Measurements from ENCODE around the gene JMJD8. TPM values are rescaled to one million over a fixed set of nuclear protein-coding genes. Genes with fewer than 3 reads are reported as not detected.

JMJD8 gene
- total and polyA plus RNA-seq, 9 of the 15 experiments (the other 6 are each of a cell fraction or from before 2014, with no cell fraction given) = 1.2 to 50.6 (median 29.3) TPM

GRCh38 chr16:641326-642188, 42.6 kb downstream of the JMJD8 start, which contains the start of gene MCRIP2 (continued):
- no peak for TF ChIP-seq ZNF609 (CRISPR knock-in tag; IDR thresholded peaks at IDR 0.05; ENCODE audit: borderline replicate concordance)
- TF ChIP-seq, protein P1, sequence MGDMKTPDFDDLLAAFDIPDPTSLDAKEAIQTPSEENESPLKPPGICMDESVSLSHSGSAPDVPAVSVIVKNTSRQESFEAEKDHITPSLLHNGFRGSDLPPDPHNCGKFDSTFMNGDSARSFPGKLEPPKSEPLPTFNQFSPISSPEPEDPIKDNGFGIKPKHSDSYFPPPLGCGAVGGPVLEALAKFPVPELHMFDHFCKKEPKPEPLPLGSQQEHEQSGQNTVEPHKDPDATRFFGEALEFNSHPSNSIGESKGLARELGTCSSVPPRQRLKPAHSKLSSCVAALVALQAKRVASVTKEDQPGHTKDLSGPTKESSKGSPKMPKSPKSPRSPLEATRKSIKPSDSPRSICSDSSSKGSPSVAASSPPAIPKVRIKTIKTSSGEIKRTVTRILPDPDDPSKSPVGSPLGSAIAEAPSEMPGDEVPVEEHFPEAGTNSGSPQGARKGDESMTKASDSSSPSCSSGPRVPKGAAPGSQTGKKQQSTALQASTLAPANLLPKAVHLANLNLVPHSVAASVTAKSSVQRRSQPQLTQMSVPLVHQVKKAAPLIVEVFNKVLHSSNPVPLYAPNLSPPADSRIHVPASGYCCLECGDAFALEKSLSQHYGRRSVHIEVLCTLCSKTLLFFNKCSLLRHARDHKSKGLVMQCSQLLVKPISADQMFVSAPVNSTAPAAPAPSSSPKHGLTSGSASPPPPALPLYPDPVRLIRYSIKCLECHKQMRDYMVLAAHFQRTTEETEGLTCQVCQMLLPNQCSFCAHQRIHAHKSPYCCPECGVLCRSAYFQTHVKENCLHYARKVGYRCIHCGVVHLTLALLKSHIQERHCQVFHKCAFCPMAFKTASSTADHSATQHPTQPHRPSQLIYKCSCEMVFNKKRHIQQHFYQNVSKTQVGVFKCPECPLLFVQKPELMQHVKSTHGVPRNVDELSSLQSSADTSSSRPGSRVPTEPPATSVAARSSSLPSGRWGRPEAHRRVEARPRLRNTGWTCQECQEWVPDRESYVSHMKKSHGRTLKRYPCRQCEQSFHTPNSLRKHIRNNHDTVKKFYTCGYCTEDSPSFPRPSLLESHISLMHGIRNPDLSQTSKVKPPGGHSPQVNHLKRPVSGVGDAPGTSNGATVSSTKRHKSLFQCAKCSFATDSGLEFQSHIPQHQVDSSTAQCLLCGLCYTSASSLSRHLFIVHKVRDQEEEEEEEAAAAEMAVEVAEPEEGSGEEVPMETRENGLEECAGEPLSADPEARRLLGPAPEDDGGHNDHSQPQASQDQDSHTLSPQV (IDR thresholded peaks at IDR 0.05) = peak; percentile 2; the same call in 1 of the 2 replicates
- peak; percentile 83 for TF ChIP-seq MXI1 (IDR thresholded peaks at IDR 0.05; ENCODE audit: low read depth, low read length)
- peak in 1 of 2 experiments; percentile 56; a peak in 2 of 4 replicates for TF ChIP-seq NONO (IDR thresholded peaks at IDR 0.05; ENCODE audit: low read depth in 2 of 2, low read length in 1 of 2)
- TF ChIP-seq PHF8 (IDR thresholded peaks at IDR 0.05; ENCODE audit: borderline replicate concordance, low read length) = peak; percentile 92; the same call in 1 of the 2 replicates
- TF ChIP-seq VEZF1 (CRISPR knock-in tag; IDR thresholded peaks at IDR 0.05) = peak; percentile 86
- no peak for TF ChIP-seq CBFA2T3 (IDR thresholded peaks at IDR 0.05)
- peak; percentile 64 for TF ChIP-seq HMGN3 (IDR thresholded peaks at IDR 0.05; ENCODE audit: borderline replicate concordance, extremely low read depth, insufficient read length, low read depth, low read length)
- TF ChIP-seq TCF7 (IDR thresholded peaks at IDR 0.05; ENCODE audit: borderline replicate concordance) = no peak
- TF ChIP-seq, protein P2, sequence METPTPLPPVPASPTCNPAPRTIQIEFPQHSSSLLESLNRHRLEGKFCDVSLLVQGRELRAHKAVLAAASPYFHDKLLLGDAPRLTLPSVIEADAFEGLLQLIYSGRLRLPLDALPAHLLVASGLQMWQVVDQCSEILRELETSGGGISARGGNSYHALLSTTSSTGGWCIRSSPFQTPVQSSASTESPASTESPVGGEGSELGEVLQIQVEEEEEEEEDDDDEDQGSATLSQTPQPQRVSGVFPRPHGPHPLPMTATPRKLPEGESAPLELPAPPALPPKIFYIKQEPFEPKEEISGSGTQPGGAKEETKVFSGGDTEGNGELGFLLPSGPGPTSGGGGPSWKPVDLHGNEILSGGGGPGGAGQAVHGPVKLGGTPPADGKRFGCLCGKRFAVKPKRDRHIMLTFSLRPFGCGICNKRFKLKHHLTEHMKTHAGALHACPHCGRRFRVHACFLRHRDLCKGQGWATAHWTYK (CRISPR knock-in tag; IDR thresholded peaks at IDR 0.05) = no peak
- TF ChIP-seq TBP (optimal IDR thresholded peaks at IDR 0.05; ENCODE audit: low read depth, low read length) = peak; percentile 71
- TF ChIP-seq YY1 (IDR thresholded peaks at IDR 0.05; ENCODE audit: borderline replicate concordance in 1 of 3, control insufficient read depth in 1 of 3, extremely low read depth in 1 of 3, insufficient read depth in 3 of 3, insufficient read length in 1 of 3, insufficient replicate concordance in 2 of 3, low read depth in 1 of 3, low read length in 2 of 3) = peak; percentile 31 to 84 (median 78)

Data from K562 (cell line).